M059J (cell line): ENCODE measurements around the gene CYP26B1. TPM values are rescaled to one million over a fixed set of nuclear protein-coding genes. Genes with fewer than 3 reads are reported as not detected.

ENCODE experiments used
- DNase-seq: peaks from one replicate; pipeline ENCODE4 v3.0.0-alpha.2; 2012; ENCODE audit warnings: low read depth
- total RNA-seq: library from RNA; depleted of rRNA; stranded (reverse); fragments of >200 nt; shearing (Covaris generic); gene quantifications from 2 replicates; pipeline ENCODE4 v1.2.3, GENCODE V29; 2014

The CYP26B1 gene
- total RNA-seq, 1 experiment from 2014 or later, result 6.8 TPM

DNA sequence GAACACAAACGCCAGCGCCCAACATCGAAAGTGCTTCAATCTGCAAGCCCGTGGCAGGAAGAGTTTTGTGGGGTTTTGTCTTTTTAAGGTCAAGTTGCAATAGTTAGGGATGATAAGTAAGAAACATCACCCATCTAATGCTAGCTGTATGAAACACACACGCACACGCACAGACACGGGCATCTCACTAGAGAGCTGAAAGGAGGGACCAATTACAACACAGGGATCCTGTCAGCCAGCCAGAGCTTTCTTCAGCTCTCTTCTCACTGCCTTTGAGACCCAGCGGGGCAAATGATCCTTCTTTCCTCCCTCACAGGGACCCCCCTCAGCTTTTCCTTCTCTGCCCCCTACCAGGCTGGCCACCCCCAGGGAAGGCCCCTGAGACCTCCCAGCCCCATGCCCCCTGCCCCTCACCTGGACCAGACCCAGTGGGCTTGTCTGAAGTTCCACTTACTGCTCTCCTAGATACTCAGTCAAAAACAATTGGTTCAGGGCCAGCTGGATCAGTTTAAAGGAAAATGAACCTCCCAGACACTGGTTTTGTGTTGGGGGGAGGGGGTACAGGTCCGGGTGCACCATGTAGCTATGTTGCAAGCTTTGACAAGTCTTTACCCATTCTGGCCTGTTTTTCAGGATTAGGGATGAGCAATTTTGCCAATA is 17.9 kb downstream of the CYP26B1 start:
- DNase-seq, result no peak

- DNase-seq, result no peak
Observed at GRCh38 chr2:72128843-72129227, 18.8 kb downstream of the CYP26B1 start.

DNA sequence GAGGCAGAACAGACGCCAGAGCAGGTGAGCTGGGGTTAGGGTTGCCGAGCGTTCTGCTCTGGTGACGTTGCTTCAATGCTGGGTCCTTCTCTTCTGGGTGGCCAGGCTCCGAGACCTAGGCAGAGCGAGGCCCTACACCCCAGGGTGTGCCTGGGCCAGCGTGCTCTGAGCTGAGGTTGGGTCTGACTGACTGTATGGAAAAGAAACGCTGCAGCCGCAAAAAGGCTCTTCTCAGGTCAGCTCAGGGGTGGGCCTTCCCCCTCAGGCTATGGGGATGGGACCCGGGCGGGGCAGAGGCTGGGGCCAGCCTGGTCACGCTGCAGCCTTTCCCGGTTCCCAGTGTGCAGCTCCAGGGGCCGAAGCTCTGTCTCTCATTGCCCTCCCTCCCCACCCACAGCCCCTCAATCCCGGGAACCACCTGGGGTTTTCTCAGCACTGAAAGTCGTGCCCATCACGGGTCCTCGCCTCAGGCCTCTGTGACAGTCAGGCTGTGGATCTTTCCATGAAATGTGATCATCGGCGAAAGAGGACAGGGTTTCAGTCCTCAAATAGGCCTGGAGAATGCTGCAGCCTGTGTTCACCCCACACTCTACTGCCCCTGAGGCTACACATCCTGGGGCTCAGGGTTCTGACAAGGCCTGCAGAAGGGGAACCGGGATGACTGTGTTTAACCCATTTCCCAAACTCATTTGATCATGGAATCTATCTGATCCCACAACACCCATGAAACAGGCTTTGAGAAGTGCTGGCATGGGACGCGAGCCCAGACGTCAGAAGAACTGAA is 19.4 kb downstream of the CYP26B1 start:
- DNase-seq, result no peak

DNA sequence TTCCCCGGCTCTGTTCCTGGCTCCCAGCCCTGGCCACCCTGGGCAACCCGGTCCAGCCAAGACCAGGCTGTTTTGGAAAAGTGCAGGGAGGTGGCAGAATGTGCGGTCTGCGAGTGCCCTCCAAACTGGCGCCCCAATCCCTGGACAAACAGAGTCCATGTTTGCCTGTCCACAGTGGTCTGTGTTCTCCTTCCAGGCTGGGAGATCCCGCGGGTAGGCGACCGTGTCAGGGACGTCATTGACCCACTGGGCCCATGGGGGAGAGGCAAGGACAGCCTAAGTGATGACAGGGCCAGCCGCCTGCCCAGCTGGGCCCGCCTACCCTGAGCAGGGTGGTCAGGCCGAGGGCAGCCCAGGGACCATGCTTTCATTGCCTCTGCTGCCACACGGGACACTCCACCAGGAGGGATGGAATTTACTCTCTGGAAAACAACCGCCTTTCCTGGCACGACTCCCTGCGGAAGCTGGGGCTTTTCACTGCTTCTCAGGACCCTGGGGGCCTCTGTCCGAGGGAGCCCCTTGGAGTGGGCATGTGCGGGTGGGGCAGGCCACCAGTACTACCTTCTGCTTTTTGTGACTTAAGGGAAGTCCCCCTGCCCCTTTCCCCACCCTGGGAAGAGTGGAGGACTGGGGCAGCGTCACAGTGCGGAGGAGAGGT is 20.1 kb downstream of the CYP26B1 start:
- DNase-seq, result no peak

- DNase-seq, result no peak
Observed at GRCh38 chr2:72126186-72127100, 21.2 kb downstream of the CYP26B1 start.

DNA sequence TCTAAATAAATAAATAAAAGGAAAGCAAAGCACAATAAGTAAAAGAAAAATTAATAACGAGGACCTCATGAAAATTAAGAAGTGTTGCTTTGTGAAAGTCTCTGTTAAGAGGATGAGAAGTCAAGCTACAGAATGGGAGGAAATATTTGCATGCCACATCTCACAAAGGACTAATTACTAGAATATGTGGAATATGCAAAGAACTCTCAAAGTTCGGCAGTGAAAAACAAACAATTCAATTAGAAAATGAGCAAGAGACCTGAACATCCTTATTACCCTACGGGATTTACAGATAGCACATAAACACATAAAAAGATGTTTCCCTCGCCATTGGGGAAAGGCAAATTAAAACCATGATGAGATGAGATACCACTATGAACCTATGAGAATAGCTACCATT is 23.3 kb downstream of the CYP26B1 start:
- DNase-seq, result peak; percentile 20

GRCh38 chr2:72121153-72121552 is 26.5 kb downstream of the CYP26B1 start:
- DNase-seq, result no peak

GRCh38 chr2:72118951-72119350 is 28.7 kb downstream of the CYP26B1 start:
- no peak for DNase-seq

DNA sequence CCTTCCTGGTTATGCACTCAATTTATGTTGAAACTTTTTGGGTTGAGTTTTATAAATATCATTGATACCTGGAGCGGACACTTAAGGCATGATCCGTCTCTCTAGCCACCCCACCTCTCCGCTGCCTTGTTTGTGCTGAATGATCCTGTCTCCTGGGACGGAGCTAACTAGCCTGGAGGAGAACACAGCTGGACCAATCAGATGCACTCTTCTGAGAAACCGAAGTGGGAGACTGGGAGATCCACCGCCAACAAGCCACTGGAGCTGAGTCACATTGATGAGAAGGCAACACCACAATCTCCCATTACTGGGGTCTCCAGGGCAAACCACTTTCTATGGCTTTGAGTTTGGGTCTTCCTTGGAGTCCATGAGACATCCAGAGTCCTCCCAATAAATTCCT is 29.3 kb downstream of the CYP26B1 start:
- no peak for DNase-seq

GRCh38 chr2:72117718-72118117 is 29.9 kb downstream of the CYP26B1 start:
- no peak for DNase-seq

DNA sequence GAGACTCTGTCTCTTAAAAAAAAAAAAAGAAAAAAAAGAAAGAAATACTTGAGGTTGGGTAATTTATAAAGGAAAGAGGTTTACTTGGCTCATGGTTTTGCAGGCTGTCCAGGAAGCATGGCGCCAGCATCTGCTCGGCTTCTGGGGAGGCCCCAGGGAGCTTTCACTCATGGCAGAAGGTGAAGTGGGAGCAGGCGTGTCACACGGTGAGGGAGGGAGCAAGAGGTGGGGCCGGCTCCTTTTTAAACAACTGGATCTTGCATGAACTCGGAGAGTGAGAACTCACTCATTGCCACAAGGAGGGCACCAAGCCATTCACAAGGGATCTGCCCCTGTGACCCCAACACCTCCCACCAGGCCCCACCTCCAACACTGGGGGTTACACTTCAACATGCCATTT is 30.6 kb downstream of the CYP26B1 start:
- no peak for DNase-seq

DNA sequence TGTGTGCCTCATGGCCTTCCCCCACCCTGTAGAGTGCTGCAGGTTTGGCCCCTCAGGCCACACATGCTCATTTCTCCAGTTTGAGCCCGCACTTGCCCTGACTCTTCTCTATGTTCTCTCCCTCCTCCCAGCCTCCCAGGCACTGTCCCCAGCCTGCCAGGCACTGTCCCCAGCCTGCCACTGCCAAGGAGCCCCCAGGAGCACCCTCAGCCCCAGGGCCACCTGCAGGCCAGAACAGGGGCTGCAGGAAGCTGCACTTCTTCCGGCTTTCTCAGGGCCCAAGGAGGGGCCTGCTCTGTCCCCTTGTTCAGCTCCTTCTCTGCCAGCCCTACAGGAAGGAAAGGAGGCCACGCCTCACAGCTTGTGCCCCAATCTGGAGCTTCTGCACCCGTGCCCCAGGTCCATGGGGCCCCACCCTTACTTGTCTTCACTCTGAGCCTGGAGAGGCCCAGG is 31.6 kb downstream of the CYP26B1 start:
- DNase-seq, result no peak

GRCh38 chr2:72115110-72116080 is 32.3 kb downstream of the CYP26B1 start:
- DNase-seq, result peak; percentile 99

DNA sequence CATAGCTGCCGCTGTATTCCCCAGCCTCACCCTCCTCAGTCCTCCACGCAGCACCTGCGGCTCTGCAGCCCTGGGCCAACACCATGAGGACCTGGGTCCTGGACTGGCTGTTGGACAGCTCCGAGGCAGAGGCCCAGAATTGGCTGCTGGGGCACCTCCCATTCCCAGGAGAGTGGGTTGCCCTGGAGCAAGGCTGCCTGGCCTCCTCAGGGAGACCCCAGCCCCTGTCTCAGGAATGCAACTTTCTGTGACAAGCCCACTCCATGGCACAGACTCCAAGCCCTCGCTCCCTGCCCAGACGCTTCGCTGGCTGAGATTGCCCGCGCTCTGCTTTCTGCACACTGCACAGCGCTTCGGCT is 33.0 kb downstream of the CYP26B1 start:
- DNase-seq, result no peak

- no peak for DNase-seq
Observed at GRCh38 chr2:72113847-72114692, 33.6 kb downstream of the CYP26B1 start.

DNA sequence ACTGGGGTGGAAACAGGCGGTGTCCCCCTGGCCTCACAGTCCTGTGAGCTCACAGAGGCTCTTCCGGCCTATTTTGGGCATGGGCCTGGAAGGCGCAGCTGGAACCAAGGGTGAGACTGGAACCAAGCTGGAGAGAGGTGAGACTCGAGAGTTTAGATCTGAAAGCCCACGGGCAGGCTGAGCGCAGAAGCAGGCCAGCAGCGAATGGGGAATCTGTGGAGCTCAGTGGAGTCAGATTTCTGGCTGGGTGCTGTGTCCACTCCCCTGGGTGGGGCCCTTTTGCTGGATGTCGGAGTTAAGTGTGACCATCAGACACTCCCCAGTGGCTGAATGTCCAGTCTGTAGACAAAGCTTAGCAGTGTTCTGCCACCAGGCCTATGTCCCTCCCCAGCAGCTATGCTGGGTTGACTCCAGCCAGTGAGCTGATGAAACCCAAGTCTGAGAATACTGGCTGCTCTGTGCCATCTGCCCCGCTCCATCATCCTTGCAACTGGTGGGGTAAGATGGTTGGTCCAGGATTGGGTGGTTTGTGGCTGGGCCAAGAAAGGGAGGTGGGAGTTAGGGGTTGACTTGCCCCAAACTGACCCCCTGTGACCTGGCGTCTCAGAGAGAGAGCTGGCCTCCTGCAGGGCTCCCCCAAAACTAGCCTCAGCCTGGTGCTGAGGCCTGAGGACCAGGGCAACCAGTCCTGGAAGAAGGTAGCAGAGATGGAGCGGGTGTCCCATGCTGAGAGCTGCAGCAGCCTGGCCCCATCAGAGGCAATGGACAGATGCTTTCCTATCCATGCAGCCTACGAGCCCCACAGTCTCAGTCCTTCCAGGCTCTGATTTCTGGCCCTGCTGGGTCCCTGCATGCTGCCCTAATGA is 34.4 kb downstream of the CYP26B1 start:
- DNase-seq, result no peak

- DNase-seq, result peak; percentile 68
Observed at GRCh38 chr2:72112401-72112800, 35.3 kb downstream of the CYP26B1 start.

DNA sequence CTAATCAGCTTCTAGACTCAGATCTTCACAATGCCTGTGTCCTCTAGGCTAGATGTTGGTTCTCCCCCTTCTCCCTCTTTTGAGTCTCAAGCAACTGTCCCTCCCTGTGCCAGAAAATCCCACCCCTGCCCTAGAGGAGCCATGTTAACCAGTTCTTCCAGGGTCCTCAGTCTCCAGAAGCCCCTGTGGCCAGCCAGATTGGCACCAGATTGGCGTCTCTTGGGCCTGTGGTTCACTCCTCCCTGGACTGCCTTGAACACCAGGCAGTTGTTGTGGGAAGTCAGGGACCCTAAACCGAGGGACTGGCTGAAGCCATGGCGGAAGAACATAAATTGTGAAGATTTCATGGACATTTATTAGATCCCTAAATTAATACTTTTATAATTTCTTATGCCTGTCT is 36.6 kb downstream of the CYP26B1 start:
- no peak for DNase-seq

DNA sequence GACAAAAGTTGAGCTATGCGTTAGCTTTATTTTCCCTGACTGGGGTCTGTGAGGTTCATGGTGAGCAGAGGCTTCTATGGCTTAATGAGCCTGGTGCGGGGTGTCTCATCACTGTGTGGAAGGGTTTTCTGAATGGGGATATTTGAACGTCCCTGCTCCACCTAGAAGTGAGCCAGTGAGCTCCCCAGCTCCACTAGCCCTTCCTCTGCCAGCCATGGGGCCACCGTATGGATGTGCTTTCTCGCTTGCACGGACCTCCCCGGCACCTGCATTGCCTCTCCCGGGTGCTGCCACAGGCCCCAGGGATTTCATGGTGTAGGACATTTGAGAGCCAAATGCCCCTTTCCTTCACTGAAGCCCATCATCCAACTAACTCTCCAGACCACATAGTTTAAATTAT is 37.8 kb downstream of the CYP26B1 start:
- no peak for DNase-seq
